Measurements from ENCODE around the gene EDDM13. TPM values are rescaled to one million over a fixed set of nuclear protein-coding genes. Genes with fewer than 3 reads are reported as not detected.
A peak's percentile ranks its signal among the peaks of the same experiment; 100 is the strongest.

The EDDM13 gene
- total RNA-seq, 4 donors from 2014 or later = 1.8 to 7.0 (median 5.7) TPM; not detected in 1

DNA sequence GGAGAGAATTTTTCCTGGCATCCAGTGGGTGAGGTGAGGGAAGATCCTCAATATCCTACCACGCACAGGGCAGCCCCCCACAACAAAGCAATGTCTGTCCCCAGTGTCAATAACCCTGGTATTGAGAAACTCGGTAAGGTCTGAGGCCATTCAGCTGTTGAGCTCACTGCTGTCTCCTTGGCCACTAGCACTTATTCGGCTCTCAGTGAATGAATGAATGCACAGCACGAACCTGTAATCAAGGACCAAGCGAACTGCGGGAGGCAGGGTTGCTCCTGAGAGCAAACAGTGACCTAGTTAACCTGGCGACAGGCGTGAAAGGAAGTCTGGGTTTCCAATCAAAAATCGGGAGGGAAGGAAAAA, 41.5 kb downstream of the EDDM13 start:
- 0 to 1% methylated on average over 9 of the region's 9 CpGs for WGBS, 2 donors
- intact Hi-C loops (cut with DNase I; ENCODE audit: low total_unique reads) = no loop called here
- DNase-seq (ENCODE audit: low spot score in 2 of 2) = no peak
- TF ChIP-seq, protein P1, sequence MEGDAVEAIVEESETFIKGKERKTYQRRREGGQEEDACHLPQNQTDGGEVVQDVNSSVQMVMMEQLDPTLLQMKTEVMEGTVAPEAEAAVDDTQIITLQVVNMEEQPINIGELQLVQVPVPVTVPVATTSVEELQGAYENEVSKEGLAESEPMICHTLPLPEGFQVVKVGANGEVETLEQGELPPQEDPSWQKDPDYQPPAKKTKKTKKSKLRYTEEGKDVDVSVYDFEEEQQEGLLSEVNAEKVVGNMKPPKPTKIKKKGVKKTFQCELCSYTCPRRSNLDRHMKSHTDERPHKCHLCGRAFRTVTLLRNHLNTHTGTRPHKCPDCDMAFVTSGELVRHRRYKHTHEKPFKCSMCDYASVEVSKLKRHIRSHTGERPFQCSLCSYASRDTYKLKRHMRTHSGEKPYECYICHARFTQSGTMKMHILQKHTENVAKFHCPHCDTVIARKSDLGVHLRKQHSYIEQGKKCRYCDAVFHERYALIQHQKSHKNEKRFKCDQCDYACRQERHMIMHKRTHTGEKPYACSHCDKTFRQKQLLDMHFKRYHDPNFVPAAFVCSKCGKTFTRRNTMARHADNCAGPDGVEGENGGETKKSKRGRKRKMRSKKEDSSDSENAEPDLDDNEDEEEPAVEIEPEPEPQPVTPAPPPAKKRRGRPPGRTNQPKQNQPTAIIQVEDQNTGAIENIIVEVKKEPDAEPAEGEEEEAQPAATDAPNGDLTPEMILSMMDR (IDR thresholded peaks at IDR 0.05) = no peak
- no peak for TF ChIP-seq POLR2A (IDR thresholded peaks at IDR 0.05)
- peak overlapping the region; percentile 33 for H3K4me3 ChIP-seq (ENCODE audit: low read depth, poor library complexity, severe bottlenecking)

DNA sequence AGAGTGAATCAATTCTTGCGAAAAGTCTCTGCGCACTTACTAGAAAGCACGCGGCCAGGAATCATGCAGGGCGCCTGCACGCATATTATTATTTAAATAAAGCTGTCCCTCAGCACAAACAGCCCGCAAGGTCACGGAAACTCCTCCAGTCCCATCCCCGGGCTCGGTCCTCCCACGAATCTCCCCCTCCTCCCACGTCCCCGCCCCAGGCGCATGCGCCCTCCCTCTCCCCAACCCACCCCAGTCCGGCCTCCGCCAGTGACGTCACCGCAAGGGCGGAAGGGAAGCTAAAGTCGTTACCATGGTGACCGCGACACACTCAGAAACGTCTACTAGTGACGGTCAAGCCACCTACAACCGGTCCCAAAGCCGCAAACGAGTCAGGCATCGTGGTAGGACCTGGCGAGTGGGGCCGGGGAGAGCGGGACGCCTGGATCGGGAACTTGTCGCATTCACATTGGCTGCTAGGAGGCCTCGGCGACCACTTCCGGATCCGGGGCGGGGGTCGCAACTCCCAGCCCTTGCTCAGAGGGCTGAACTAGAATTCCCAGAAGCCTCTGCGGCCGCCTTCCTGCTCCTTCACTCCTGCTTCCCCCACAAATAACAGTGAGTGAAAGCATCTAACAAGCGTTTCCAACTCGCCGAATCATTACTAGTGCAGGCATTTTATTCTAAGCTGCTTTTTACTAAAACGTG, 42.0 kb downstream of the EDDM13 start, which contains the start of gene ZSCAN5A:
ZSCAN5A (minus strand) TSS at position 459 of the 696 bp plus-strand sequence. CDS start 89,793 bp downstream, outside the sequence.
- intact Hi-C loops (cut with DNase I; ENCODE audit: low total_unique reads) = no loop called here
- 0 to 1% methylated on average over 32 to 42 of the region's 47 CpGs for WGBS, 2 donors

DNA sequence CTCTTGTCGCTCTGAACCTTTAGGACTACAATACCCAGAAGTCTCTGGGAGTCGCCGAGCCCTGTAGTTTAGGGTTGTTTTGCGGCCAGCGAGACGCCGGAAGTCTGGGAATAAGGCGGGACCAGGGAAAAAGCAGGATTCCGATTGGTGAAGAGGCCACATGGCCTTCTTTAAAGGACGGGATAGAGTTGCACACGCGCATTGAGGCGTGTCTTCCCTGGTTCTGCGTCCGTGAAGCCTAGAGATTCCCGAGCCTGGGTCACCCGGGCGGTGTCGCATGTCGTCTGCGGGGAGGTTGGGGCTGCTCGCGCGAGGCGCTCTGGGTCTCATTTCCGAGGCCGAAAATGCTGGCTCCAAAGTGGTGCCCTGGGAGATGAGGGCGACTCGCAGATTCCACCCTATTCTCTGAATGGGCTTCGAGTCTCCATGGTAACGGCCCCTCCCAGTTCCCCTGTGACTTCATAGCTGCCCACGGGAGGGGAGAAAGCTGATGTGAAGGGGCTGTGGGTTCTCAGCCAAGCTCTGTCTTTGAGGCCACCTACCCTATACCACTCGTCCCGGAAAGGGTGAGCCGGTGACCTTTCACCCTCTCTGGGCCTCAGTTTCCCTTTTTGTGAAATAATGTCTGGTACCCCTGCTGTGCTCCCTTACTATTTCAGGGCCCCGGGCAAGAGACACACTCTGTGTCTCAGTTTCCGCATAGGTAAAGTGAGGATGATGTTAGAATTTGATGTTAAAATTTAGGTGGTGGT, 42.7 kb downstream of the EDDM13 start:
- DNase-seq (ENCODE audit: low spot score in 2 of 2) = peak; percentile 97 to 98
- intact Hi-C loops (cut with DNase I; ENCODE audit: low total_unique reads) = no loop called here
- H3K4me3 ChIP-seq (ENCODE audit: low read depth, poor library complexity, severe bottlenecking) = peak overlapping the region; percentile 44
- WGBS, 2 donors = 2 to 3% methylated on average over 37 of the region's 37 CpGs
- TF ChIP-seq POLR2A (IDR thresholded peaks at IDR 0.05) = no peak
- TF ChIP-seq, protein P1 (IDR thresholded peaks at IDR 0.05) = no peak

More for the DNA sequence above, 42.0 kb downstream of the EDDM13 start, which contains the start of gene ZSCAN5A:
- peak within 1 kb of the TSS; percentile 44 for H3K4me3 ChIP-seq (ENCODE audit: low read depth, poor library complexity, severe bottlenecking)
- peak; percentile 95 to 99 for DNase-seq (ENCODE audit: low spot score in 2 of 2)
- no peak for TF ChIP-seq POLR2A (IDR thresholded peaks at IDR 0.05)
- TF ChIP-seq, protein P1 (IDR thresholded peaks at IDR 0.05) = no peak

DNA sequence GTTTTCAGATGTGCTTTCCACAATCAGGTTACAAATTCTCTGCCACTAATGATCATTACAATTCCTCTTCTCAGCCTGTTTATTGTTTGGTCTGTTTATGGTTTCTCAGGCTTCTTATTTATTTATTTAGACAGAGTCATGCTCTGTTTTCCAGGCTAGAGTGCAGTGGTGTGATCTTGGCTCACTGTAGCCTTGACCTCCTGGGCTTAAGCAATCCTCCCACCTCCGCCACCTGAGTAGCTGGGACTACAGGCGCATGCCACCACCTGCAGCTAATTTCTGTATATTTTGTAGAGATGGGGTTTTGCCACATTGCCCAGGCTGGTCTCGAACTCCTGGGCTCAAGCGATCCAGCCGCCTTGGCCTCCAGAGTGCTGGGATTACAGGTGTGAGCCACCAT, 44.2 kb downstream of the EDDM13 start:
- no peak overlapping the region for H3K4me3 ChIP-seq (ENCODE audit: low read depth, poor library complexity, severe bottlenecking)
- intact Hi-C loops (cut with DNase I; ENCODE audit: low total_unique reads) = no loop called here
- DNase-seq (ENCODE audit: low spot score in 2 of 2) = no peak
- TF ChIP-seq, protein P1 (IDR thresholded peaks at IDR 0.05) = no peak
- TF ChIP-seq POLR2A (IDR thresholded peaks at IDR 0.05) = no peak
- 96 to 97% methylated on average over 5 of the region's 5 CpGs for WGBS, 2 donors

DNA sequence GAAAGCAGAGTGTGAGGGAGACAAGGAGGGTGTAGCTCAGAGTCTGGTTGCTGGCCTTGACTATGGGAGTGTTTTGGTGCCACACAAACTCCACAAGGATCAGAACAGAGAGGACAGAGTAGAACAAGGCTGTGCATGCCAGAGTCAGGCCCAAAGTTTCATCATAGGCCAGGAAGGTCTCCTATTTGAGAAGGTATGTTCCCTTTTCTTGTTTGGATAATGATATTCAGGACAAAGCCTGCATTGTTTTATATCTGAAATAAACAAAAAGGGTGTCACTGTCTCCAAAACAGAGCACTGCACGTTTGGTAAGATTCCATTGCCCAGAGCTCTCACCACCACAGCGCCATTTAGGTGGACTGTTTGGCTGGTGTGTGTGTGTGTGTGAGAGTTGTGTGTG, 45.2 kb downstream of the EDDM13 start:
- no peak for DNase-seq (ENCODE audit: low spot score in 2 of 2)
- no peak for TF ChIP-seq POLR2A (IDR thresholded peaks at IDR 0.05)
- TF ChIP-seq, protein P1 (IDR thresholded peaks at IDR 0.05) = no peak
- WGBS, 2 donors = 46 to 53% methylated on average over 2 of the region's 2 CpGs
- intact Hi-C loops (cut with DNase I; ENCODE audit: low total_unique reads) = no loop called here
- H3K4me3 ChIP-seq (ENCODE audit: low read depth, poor library complexity, severe bottlenecking) = no peak overlapping the region

Measured in lower leg skin (tissue), 4 donors.